Measurements from ENCODE around the gene TUT4. TPM values are rescaled to one million over a fixed set of nuclear protein-coding genes. Genes with fewer than 3 reads are reported as not detected.

Gene TUT4
- total and polyA plus RNA-seq, 10 donors, result 31.7 to 120 (median 79.2) TPM

GRCh38 chr1:52511439-52511838, 41.5 kb downstream of the TUT4 start:
- WGBS, 5 donors, result 91 to 98% (median 94%) methylated on average over 2 of the region's 2 CpGs
- Histone ChIP-seq H3K4me3 (no peak overlapping the region), H3K27ac (no peak overlapping the region), H3K4me1 (no peaks in the 10 kb centered on the region), H3K9me3 (no peaks in the 10 kb centered on the region), H3K27me3 (replicated peaks in 1 of 7) (no peaks in the 10 kb centered on the region), H3K36me3 (peaks cover 0 to 90% (median 21%) of the 10 kb centered on the region in 6 donors)
- DNase-seq, result no peak
- no peak for TF ChIP-seq CTCF (IDR thresholded peaks at IDR 0.05 in 8 of 11, conservative IDR thresholded peaks at IDR 0.05 in 3 of 11)
- TF ChIP-seq POLR2A (IDR thresholded peaks at IDR 0.05), result no peak
- no peak for TF ChIP-seq POLR2AphosphoS5 (IDR thresholded peaks at IDR 0.05)
- intact Hi-C loops (cut with DNase I; ENCODE audit: low total_unique reads), result no loop called here

GRCh38 chr1:52506920-52507546, 45.9 kb downstream of the TUT4 start:
- TF ChIP-seq CTCF (IDR thresholded peaks at IDR 0.05 in 8 of 11, conservative IDR thresholded peaks at IDR 0.05 in 3 of 11) (no peak), POLR2A (IDR thresholded peaks at IDR 0.05) (no peak), POLR2AphosphoS5 (IDR thresholded peaks at IDR 0.05) (no peak)
- no peaks in the 10 kb centered on the region for H3K4me1 ChIP-seq
- WGBS, 5 donors, result 63 to 95% (median 88%) methylated on average over 3 of the region's 3 CpGs
- no peak for DNase-seq
- H3K27ac ChIP-seq, result no peak overlapping the region
- H3K4me3 ChIP-seq, result no peak overlapping the region
- no peaks in the 10 kb centered on the region for H3K27me3 ChIP-seq (replicated peaks in 1 of 7)
- no peaks in the 10 kb centered on the region for H3K9me3 ChIP-seq
- intact Hi-C loops (cut with DNase I; ENCODE audit: low total_unique reads), result no loop called here
- H3K36me3 ChIP-seq, result peaks cover 0 to 78% (median 3%) of the 10 kb centered on the region in 6 donors

DNA sequence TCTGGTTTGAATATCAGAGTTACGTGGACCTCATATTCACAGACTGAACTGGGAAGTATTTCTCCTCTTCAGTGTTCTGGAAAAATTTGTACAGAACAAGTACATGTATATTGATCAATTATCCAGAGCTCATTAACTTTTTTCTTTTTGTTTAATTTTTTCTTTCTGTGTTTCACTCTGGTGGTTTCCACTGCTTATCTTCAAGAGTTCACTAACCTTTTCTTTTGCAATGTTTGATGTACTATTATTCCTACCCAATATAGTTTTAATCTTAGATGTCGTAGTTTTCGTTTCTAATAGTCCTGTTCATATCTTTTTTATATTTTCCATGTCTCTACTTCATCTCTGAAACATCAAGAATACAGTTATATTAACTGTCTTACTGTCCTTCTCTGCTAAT, 46.5 kb downstream of the TUT4 start:
- DNase-seq, result no peak
- no peaks in the 10 kb centered on the region for H3K9me3 ChIP-seq
- no peaks in the 10 kb centered on the region for H3K4me1 ChIP-seq
- peaks cover 0 to 76% (median 3%) of the 10 kb centered on the region in 6 donors for H3K36me3 ChIP-seq
- no peak overlapping the region for H3K4me3 ChIP-seq
- no peaks in the 10 kb centered on the region for H3K27me3 ChIP-seq (replicated peaks in 1 of 7)
- intact Hi-C loops (cut with DNase I; ENCODE audit: low total_unique reads), result no loop called here
- no peak overlapping the region for H3K27ac ChIP-seq
- TF ChIP-seq POLR2AphosphoS5 (IDR thresholded peaks at IDR 0.05), result no peak
- TF ChIP-seq CTCF (IDR thresholded peaks at IDR 0.05 in 8 of 11, conservative IDR thresholded peaks at IDR 0.05 in 3 of 11), result no peak
- TF ChIP-seq POLR2A (IDR thresholded peaks at IDR 0.05), result no peak
- WGBS, 5 donors, result 92 to 97% (median 95%) methylated on average over 3 of the region's 3 CpGs

- no peak overlapping the region for H3K4me3 ChIP-seq
- no peaks in the 10 kb centered on the region for H3K27me3 ChIP-seq (replicated peaks in 1 of 7)
- peaks cover 0 to 62% (median 3%) of the 10 kb centered on the region in 6 donors for H3K36me3 ChIP-seq
- H3K4me1 ChIP-seq, result no peaks in the 10 kb centered on the region
- no peak for DNase-seq
- 91 to 100% (median 94%) methylated on average over 1 of the region's 1 CpG for WGBS, 5 donors
- TF ChIP-seq POLR2A (IDR thresholded peaks at IDR 0.05), result no peak
- H3K9me3 ChIP-seq, result no peaks in the 10 kb centered on the region
- no peak overlapping the region for H3K27ac ChIP-seq
- intact Hi-C loops (cut with DNase I; ENCODE audit: low total_unique reads), result no loop called here
Observed at GRCh38 chr1:52504720-52505119, 48.2 kb downstream of the TUT4 start.
